HCT116 (cell line): Measurements from ENCODE around the gene HUWE1. TPM values are rescaled to one million over a fixed set of nuclear protein-coding genes. Genes with fewer than 3 reads are reported as not detected.

ENCODE experiments used
- ATAC-seq: fragments of 200-7000 bp; cut with Tn5 transposase; 2 replicates; pipeline ENCODE4 v1.9.1; 2020; ENCODE audit warnings: mild to moderate bottlenecking, moderate library complexity
- BruUV-seq: library from RNA; stranded (reverse); fragments of 400-500 nt; replicated peaks from 2 replicates; lab custom pipeline; 2021; lab: Mats Ljungman, UMichigan
- CTCF ChIA-PET: fragments of 300-600 bp; sonication (Branson Sonifier 250); formaldehyde crosslinking; loops from one replicate; lab custom pipeline; 2021; ENCODE audit warnings: antibody characterized with exemption; lab: Charles Lee
- POLR2A ChIA-PET: fragments of 300-600, 350-600 bp; sonication (Branson Sonifier 250); formaldehyde crosslinking; loops from one replicate; lab custom pipeline; 2021; ENCODE audit warnings: antibody characterized with exemption; lab: Charles Lee
- RAD21 ChIA-PET, 2 experiments: fragments of 300-600 bp; sonication (Branson Sonifier 250); formaldehyde crosslinking; loops; one replicate each; lab custom pipeline; 2023; ENCODE audit warnings: low total read pairs in 2 of 2; ENCODE audit not compliant: uncharacterized antibody in 2 of 2, unreplicated experiment in 2 of 2, low non-redundant PET in 1 of 2; lab: Charles Lee
- DNase-seq: peaks from one replicate; pipeline ENCODE4 v3.0.0-alpha.2; 2010; ENCODE audit warnings: low read depth, low spot score
- H2AFZ ChIP-seq: fragments of 200-600 bp; shearing (Covaris generic), sonication (generic); 2 replicates; pipeline ENCODE4 v1.6.1; 2017; ENCODE audit warnings: low read depth, mixed run types, mixed read lengths, antibody characterized with exemption, low read length; ENCODE audit not compliant: poor library complexity, severe bottlenecking
- H3K27ac ChIP-seq: 2 replicates; pipeline ENCODE4 v1.5.1; 2012; ENCODE audit warnings: low read depth, low read length
- H3K27me3 ChIP-seq: fragments of 200-600 bp; sonication (generic); 2 replicates; pipeline ENCODE4 v1.6.1; 2016; ENCODE audit warnings: mixed run types, low read length, mixed read lengths; ENCODE audit not compliant: insufficient read depth
- H3K36me3 ChIP-seq, 2 experiments: fragments of 200-500 bp in 1 of 2; fragments of 200-600 bp in 1 of 2; sonication (Bioruptor generic) in 1 of 2; sonication (generic) in 1 of 2; 2 replicates each; pipeline versions ENCODE4 v1.5.1 to v1.6.1; 2014 to 2016; ENCODE audit warnings: low read length in 2 of 2, inconsistent platforms in 1 of 2, mixed read lengths in 1 of 2, mixed run types in 1 of 2; ENCODE audit not compliant: insufficient read depth in 2 of 2, control insufficient read depth in 1 of 2
- H3K4me1 ChIP-seq, 2 experiments: fragments of 200-600 bp in 1 of 2; sonication (generic) in 1 of 2; 2 replicates each; pipeline versions ENCODE4 v1.5.1 to v1.6.1; 2012 to 2017; ENCODE audit warnings: low read length in 2 of 2, inconsistent platforms in 1 of 2, mild to moderate bottlenecking in 1 of 2, mixed read lengths in 1 of 2, mixed run types in 1 of 2, moderate library complexity in 1 of 2; ENCODE audit not compliant: insufficient read depth in 2 of 2, control insufficient read depth in 1 of 2
- H3K4me2 ChIP-seq: fragments of 200-600 bp; sonication (generic); 2 replicates; pipeline ENCODE4 v1.6.1; 2017; ENCODE audit warnings: mixed run types, low read length, mixed read lengths
- H3K4me3 ChIP-seq, 2 experiments: fragments of 200-600 bp in 1 of 2; sonication (generic) in 1 of 2; replicated peaks in 1 of 2; 2 replicates each; pipeline ENCODE4 v1.5.1; 2011 to 2016; ENCODE audit warnings: low read length in 2 of 2, control low read depth in 1 of 2, low read depth in 1 of 2, mild to moderate bottlenecking in 1 of 2, mixed read lengths in 1 of 2, mixed run types in 1 of 2
- H3K79me2 ChIP-seq: fragments of 200-600 bp; sonication (generic); 2 replicates; pipeline ENCODE4 v1.6.1; 2017; ENCODE audit warnings: mild to moderate bottlenecking, mixed run types, low read length, moderate library complexity, mixed read lengths; ENCODE audit not compliant: insufficient read depth
- H3K9ac ChIP-seq: fragments of 200-600 bp; sonication (generic); 2 replicates; pipeline ENCODE4 v1.6.1; 2016; ENCODE audit warnings: low read length, mixed read lengths
- H3K9me2 ChIP-seq: fragments of 200-600 bp; sonication (generic), shearing (Covaris generic); 2 replicates; pipeline ENCODE4 v1.6.1; 2017; ENCODE audit warnings: mixed run types, mild to moderate bottlenecking, moderate library complexity; ENCODE audit not compliant: insufficient read depth
- H3K9me3 ChIP-seq, 2 experiments: fragments of 200-500 bp in 1 of 2; fragments of 200-600 bp in 1 of 2; sonication (Bioruptor generic) in 1 of 2; sonication (generic) in 1 of 2; 2 replicates each; pipeline ENCODE4 v1.6.1; 2014 to 2017; ENCODE audit warnings: low read length in 2 of 2, mixed read lengths in 2 of 2, inconsistent platforms in 1 of 2, low read depth in 1 of 2, mild to moderate bottlenecking in 1 of 2, mixed run types in 1 of 2, moderate library complexity in 1 of 2; ENCODE audit not compliant: control insufficient read depth in 1 of 2, insufficient read depth in 1 of 2
- H4K20me1 ChIP-seq: fragments of 200-600 bp; sonication (generic), shearing (Covaris generic); 2 replicates; pipeline ENCODE4 v1.6.1; 2017; ENCODE audit warnings: mixed run types, mild to moderate bottlenecking, moderate library complexity; ENCODE audit not compliant: insufficient read depth
- CBX3 ChIP-seq: IDR thresholded peaks from 2 replicates; pipeline ENCODE4 v1.6.1; 2012; ENCODE audit warnings: low read depth
- CTCF ChIP-seq, 3 experiments: fragments of 200-600 bp in 1 of 3; sonication (generic) in 1 of 3; IDR thresholded peaks in 2 of 3; conservative IDR thresholded peaks in 1 of 3; 2 replicates each; pipeline ENCODE4 v1.5.1; 2012 to 2017; ENCODE audit warnings: low read depth in 2 of 3, low read length in 2 of 3, antibody characterized with exemption in 1 of 3, borderline replicate concordance in 1 of 3, control low read depth in 1 of 3, mild to moderate bottlenecking in 1 of 3, mixed read lengths in 1 of 3, mixed run types in 1 of 3, moderate library complexity in 1 of 3; ENCODE audit not compliant: insufficient read depth in 1 of 3
- EZH2phosphoT487 ChIP-seq: fragments of 200-600 bp; IDR thresholded peaks from 2 replicates; pipeline ENCODE4 v1.6.1; 2018; ENCODE audit warnings: antibody characterized with exemption, borderline replicate concordance
- FOSL1 ChIP-seq: IDR thresholded peaks from 2 replicates; pipeline ENCODE4 v1.6.1; 2012; ENCODE audit warnings: low read depth
- SIN3A ChIP-seq: IDR thresholded peaks from 2 replicates; pipeline ENCODE4 v1.6.1; 2012; ENCODE audit warnings: low read depth
- SP1 ChIP-seq: IDR thresholded peaks from 2 replicates; pipeline ENCODE4 v1.6.1; 2012; ENCODE audit warnings: low read depth
- TCF7L2 ChIP-seq: IDR thresholded peaks from 2 replicates; pipeline ENCODE4 v1.7.0; 2011; ENCODE audit warnings: borderline replicate concordance, inconsistent platforms; ENCODE audit not compliant: insufficient read depth, insufficient read length; ENCODE audit errors: extremely low read depth
- YY1 ChIP-seq: IDR thresholded peaks from 2 replicates; pipeline ENCODE4 v1.6.1; 2011; ENCODE audit warnings: low read length, low read depth, moderate library complexity, mild to moderate bottlenecking; ENCODE audit not compliant: insufficient replicate concordance; ENCODE audit errors: extremely low read depth
- ZBTB33 ChIP-seq: IDR thresholded peaks from 2 replicates; pipeline ENCODE4 v1.6.1; 2011; ENCODE audit warnings: mild to moderate bottlenecking, low read length, moderate library complexity; ENCODE audit not compliant: insufficient replicate concordance; ENCODE audit errors: extremely low read depth
- ZFX ChIP-seq: fragments of 450-650 bp; IDR thresholded peaks from 2 replicates; pipeline ENCODE4 v1.6.1; 2017
- ZNF274 ChIP-seq: fragments of 200-500 bp; sonication (Bioruptor generic); IDR thresholded peaks from 2 replicates; pipeline ENCODE4 v1.6.1; 2014; ENCODE audit warnings: mild to moderate bottlenecking, low read depth, low read length, inconsistent platforms
- intact Hi-C: fragments of 100-400 bp; cut with micrococcal nuclease; formaldehyde crosslinking; loops from 2 replicates; pipeline ENCODE4 v1.10.0; 2022
- total RNA-seq: library from RNA; stranded (reverse); gene quantifications from one replicate; pipeline ENCODE4 v1.2.1, GENCODE V29; 2021; ENCODE audit not compliant: unreplicated experiment

HUWE1 gene
- total RNA-seq, 1 experiment from 2014 or later, result 197 TPM

GRCh38 chrX:53713987-53714579, 27.6 kb upstream of the HUWE1 start:
- Histone ChIP-seq H3K79me2 (no peaks in the 10 kb centered on the region), H3K27me3 (no peaks in the 10 kb centered on the region), H3K36me3 (no peaks in the 10 kb centered on the region), H3K27ac (peak overlapping the region; percentile 43; the same call in 1 of the 2 replicates), H3K9me3 (no peaks in the 10 kb centered on the region), H4K20me1 (no peaks in the 10 kb centered on the region), H3K9me2 (no peaks in the 10 kb centered on the region), H2AFZ (no peak overlapping the region), H3K4me1 (peaks cover 20 to 22% of the 10 kb centered on the region in 2 experiments), H3K9ac (no peak overlapping the region), H3K4me2 (peak overlapping the region; percentile 59), H3K4me3 (no peak overlapping the region)
- intact Hi-C loops, result no loop called here
- ATAC-seq (no peak), DNase-seq (no peak)
- ChIA-PET RAD21 (no interaction called here), POLR2A (interaction anchor here (1.0 to 1.4 kb wide), 3 partner anchors 11 to 30 kb away, joined by 3 to 6 read pairs (median 3); partner anchors contain the start of gene HUWE1), CTCF (no interaction called here)
- no TSS peak for BruUV-seq
- TF ChIP-seq SP1, result no peak
- TF ChIP-seq SIN3A, result no peak
- no peak for TF ChIP-seq EZH2phosphoT487
- no peak for TF ChIP-seq ZFX
- TF ChIP-seq CBX3, result no peak
- no peak for TF ChIP-seq FOSL1
- no peak for TF ChIP-seq ZBTB33
- TF ChIP-seq TCF7L2, result no peak
- no peak for TF ChIP-seq YY1
- TF ChIP-seq CTCF (IDR thresholded peaks at IDR 0.05 in 2 of 3, conservative IDR thresholded peaks at IDR 0.05 in 1 of 3; ENCODE audit: borderline replicate concordance in 1 of 3, insufficient read depth in 1 of 3, low read depth in 2 of 3, low read length in 2 of 3), result no peak
- no peak for TF ChIP-seq ZNF274
